AG04450 (cell line): ENCODE data around the gene RETREG3. TPM values are rescaled to one million over a fixed set of nuclear protein-coding genes. Genes with fewer than 3 reads are reported as not detected.

Source experiments
- CTCF ChIA-PET: fragments of 300-600, 350-600 bp; formaldehyde crosslinking; extraction: SDS; loops from one replicate; lab custom pipeline; 2022; ENCODE audit warnings: antibody characterized with exemption, inconsistent platforms; lab: Charles Lee
- POLR2A ChIA-PET: fragments of 350-600 bp; formaldehyde crosslinking; extraction: SDS; loops from one replicate; lab custom pipeline; 2021; ENCODE audit warnings: antibody characterized with exemption, inconsistent platforms; lab: Yijun Ruan, JAX
- DNase-seq: peaks from one replicate; pipeline ENCODE4 v3.0.0-alpha.2; 2011; ENCODE audit warnings: low read depth, low spot score
- H3K27ac ChIP-seq: one replicate; pipeline ENCODE4 v1.5.1; 2012; ENCODE audit warnings: low read depth, low read length, control low read depth
- H3K27me3 ChIP-seq: one replicate; pipeline ENCODE4 v1.6.0; 2012; ENCODE audit warnings: low read length; ENCODE audit not compliant: control insufficient read depth, insufficient read depth
- H3K4me3 ChIP-seq: 2 replicates; pipeline ENCODE4 v1.5.1; 2011; ENCODE audit warnings: mild to moderate bottlenecking, low read depth, low read length, control low read depth
- H3K9me3 ChIP-seq: 2 replicates; pipeline ENCODE4 v1.5.1; 2012; ENCODE audit warnings: low read length; ENCODE audit not compliant: control insufficient read depth, insufficient read depth
- polyA plus RNA-seq: library from polyadenylated mRNA; depleted of rRNA; stranded (reverse); fragments of >200 nt; gene quantifications from 2 replicates; pipeline ENCODE4 v1.2.3, GENCODE V29; 2011
- TF ChIP-seq, protein P1 (sequence below): IDR thresholded peaks from 2 replicates; pipeline ENCODE4 v1.5.1; 2011; ENCODE audit warnings: low read depth, low read length, control low read depth, inconsistent platforms

RETREG3 gene
- polyA plus RNA-seq, 1 experiment, result 27.5 TPM

DNA sequence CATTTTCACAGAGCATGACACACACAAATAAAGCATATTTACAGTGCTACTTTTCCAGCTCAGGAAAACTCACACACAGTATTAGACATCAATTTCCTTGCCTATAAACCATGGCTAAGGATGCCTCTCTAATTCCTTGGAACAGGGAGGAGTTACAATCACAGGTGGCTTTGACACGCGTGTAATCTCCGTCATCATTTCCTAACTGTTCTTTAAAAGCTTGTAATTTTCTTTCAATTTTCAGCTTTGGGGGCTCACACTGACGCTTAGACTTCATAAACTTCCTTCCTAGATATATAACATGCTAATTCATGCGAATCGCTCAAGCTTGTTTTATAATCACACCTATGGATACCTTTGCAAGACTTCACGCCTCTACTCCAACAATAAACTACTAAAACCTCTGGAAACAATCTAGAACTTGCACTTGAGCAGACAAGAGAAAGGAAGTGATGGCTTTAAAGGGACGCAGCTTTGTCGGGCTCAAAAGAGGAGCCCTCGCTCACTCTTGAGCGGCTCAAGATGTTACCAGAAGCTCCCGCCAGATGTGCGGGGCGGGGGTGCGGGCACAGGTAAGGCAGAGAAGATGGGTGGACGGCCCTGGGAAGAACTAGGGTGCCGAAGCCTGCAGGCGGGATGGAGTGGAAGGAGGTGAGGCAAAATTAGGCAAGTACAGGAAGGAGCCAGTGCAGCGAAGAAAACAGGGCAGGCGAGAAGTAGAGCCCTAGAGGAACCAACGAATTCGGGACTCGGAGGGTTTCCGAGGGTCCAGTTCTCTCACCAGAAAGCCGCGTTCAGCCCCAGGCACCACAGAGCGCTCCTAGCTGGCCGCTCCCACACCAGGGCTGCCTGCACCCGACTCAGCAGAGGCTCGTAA, 631 bp downstream of the RETREG3 start:
- CTCF ChIA-PET, result interaction anchor here (0.7 to 1.9 kb wide), 4 partner anchors 22 to 71 kb away, joined by 3 to 10 read pairs (median 3); partner anchors contain the start of gene PLEKHH3

DNA sequence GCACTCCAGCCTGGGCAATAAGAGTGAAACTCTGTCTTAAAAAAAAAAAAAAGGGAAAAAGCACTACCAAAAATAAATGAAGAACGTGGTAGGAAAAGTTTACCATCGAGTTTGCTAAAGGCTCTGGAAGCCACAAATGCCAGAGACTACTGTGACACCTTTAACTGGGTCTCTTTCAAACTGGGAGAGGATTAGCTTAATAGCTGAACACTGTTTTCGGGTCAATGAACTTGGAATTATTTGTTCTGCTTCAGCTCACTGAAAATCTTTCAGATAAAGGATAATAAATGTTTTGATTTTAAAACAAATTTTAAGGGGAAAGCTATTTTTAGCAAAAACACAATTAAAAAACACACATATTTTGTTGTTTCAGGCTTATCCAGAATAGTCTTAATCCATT, 1.4 kb downstream of the RETREG3 start:
- TF ChIP-seq, protein P1, sequence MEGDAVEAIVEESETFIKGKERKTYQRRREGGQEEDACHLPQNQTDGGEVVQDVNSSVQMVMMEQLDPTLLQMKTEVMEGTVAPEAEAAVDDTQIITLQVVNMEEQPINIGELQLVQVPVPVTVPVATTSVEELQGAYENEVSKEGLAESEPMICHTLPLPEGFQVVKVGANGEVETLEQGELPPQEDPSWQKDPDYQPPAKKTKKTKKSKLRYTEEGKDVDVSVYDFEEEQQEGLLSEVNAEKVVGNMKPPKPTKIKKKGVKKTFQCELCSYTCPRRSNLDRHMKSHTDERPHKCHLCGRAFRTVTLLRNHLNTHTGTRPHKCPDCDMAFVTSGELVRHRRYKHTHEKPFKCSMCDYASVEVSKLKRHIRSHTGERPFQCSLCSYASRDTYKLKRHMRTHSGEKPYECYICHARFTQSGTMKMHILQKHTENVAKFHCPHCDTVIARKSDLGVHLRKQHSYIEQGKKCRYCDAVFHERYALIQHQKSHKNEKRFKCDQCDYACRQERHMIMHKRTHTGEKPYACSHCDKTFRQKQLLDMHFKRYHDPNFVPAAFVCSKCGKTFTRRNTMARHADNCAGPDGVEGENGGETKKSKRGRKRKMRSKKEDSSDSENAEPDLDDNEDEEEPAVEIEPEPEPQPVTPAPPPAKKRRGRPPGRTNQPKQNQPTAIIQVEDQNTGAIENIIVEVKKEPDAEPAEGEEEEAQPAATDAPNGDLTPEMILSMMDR, result no peak
- ChIA-PET CTCF (interaction anchor here (0.7 to 1.4 kb wide), 3 partner anchors 22 to 72 kb away, joined by 3 read pairs; no protein-coding TSS in a partner anchor), POLR2A (interaction anchor here (0.7 to 2.5 kb wide), 3 partner anchors 69 to 396 kb away, joined by 3 to 12 read pairs (median 3); partner anchors contain the start of gene PLEKHH3)
- no peak for DNase-seq
- Histone ChIP-seq H3K9me3 (no peaks in the 10 kb centered on the region; the same call in 1 of the 2 replicates), H3K4me3 (peak overlapping the region; percentile 98), H3K27me3 (no peaks in the 10 kb centered on the region), H3K27ac (no peak overlapping the region)

More for the DNA sequence above, 631 bp downstream of the RETREG3 start:
- Histone ChIP-seq H3K27me3 (no peaks in the 10 kb centered on the region), H3K27ac (peak overlapping the region; percentile 73), H3K9me3 (no peaks in the 10 kb centered on the region; the same call in 1 of the 2 replicates), H3K4me3 (peak overlapping the region; percentile 98)
- TF ChIP-seq, protein P1, result peak; percentile 49; the same call in 1 of the 2 replicates
- POLR2A ChIA-PET, result interaction anchor here (0.5 to 2.5 kb wide), 12 partner anchors 14 to 904 kb away, joined by 3 to 12 read pairs (median 4); partner anchors contain the start of genes BECN1 and PLEKHH3
- no peak for DNase-seq

DNA sequence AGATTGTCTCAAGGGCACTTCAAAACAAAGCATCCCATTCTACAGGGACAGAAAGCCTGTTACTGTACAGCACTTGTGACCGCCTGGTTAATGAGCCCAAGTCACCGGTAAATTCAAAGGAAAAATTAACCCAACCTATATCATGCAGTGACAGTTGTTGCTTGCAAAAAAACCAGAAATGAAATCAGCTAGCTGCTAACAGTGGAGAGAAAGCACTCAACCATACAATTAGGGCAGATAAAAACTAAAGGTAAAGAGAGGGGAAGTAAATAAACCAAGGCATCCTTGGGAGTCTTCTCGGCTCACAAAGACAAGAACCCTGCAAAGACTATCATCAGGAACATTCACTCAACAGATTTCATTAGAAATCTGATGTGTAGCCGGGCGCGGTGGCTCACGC, 5.9 kb downstream of the RETREG3 start:
- POLR2A ChIA-PET, result no interaction called here

DNA sequence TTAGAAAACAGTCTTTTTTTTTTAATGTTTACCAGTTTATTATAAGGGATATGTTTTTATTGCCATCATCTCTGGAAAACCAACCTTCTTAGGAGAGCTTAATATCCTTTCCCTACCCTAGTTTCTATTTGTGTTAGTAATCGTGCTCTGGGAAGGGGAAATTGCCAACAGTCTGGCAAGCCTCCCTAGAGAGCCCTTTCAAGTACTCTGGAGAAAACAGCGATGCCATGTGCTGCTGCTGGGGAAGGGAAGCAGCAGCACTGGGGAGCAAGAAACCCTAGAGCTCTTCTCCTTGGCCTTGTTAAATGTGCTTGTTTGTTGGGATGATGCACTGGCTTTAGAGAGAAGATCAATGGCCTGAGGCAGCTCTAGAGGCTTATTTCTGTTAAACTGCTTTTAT, 10.3 kb downstream of the RETREG3 start:
- Histone ChIP-seq H3K9me3 (no peaks in the 10 kb centered on the region), H3K4me3 (no peak overlapping the region), H3K27ac (no peak overlapping the region), H3K27me3 (no peaks in the 10 kb centered on the region)
- TF ChIP-seq, protein P1, result no peak
- CTCF ChIA-PET, result interaction anchor here (3.2 kb wide), 1 partner anchor 20 kb away, joined by 10 read pairs; no protein-coding TSS in a partner anchor
- DNase-seq, result no peak
- POLR2A ChIA-PET, result interaction anchor here (0.6 kb wide), 1 partner anchor 70 kb away, joined by 6 read pairs; no protein-coding TSS in a partner anchor

More for the DNA sequence above, 5.9 kb downstream of the RETREG3 start:
- TF ChIP-seq, protein P1, result no peak
- DNase-seq, result no peak
- CTCF ChIA-PET, result no interaction called here
- no peak overlapping the region for H3K27ac ChIP-seq
- H3K4me3 ChIP-seq, result no peak overlapping the region
- no peaks in the 10 kb centered on the region for H3K27me3 ChIP-seq
- H3K9me3 ChIP-seq, result no peaks in the 10 kb centered on the region

DNA sequence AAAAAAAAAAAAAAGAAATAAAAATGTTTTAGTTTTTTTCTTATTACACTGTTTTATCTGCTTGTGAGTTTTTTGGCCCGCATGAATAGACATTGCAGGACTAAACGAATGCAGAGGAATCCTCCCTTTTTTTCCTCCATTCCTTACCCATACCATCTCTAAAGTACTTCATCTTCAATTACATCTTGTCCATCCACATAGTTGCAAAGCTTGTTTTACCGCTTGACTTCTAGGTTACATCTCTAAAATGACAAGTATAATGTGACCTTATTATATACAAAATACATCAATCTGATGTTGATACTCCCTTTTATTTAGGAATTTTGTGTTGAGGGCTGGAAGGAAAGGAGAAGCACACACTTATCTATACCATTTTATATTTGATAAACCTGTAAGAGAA, 12.8 kb downstream of the RETREG3 start:
- ChIA-PET POLR2A (interaction anchor here (0.7 kb wide), 1 partner anchor 25 kb away, joined by 5 read pairs; no protein-coding TSS in a partner anchor), CTCF (no interaction called here)
- TF ChIP-seq, protein P1, result no peak
- H3K9me3 ChIP-seq, result no peaks in the 10 kb centered on the region
- no peak for DNase-seq
- no peak overlapping the region for H3K27ac ChIP-seq
- no peaks in the 10 kb centered on the region for H3K27me3 ChIP-seq
- H3K4me3 ChIP-seq, result no peak overlapping the region
